ENCODE data around the gene ASPSCR1. TPM values are rescaled to one million over a fixed set of nuclear protein-coding genes. Genes with fewer than 3 reads are reported as not detected.

Gene ASPSCR1
- total RNA-seq, 1 donor from 2014 or later, result 50.0 TPM

- TF ChIP-seq CTCF (IDR thresholded peaks at IDR 0.05), result no peak
- no peaks in the 10 kb centered on the region for H3K27me3 Mint-ChIP-seq
- CTCF ChIA-PET, result no interaction called here
- intact Hi-C loops (cut with micrococcal nuclease), result no loop called here
- no peak overlapping the region for H3K4me3 Mint-ChIP-seq
- DNase-seq, result no peak
- no peaks in the 10 kb centered on the region for H3K4me1 Mint-ChIP-seq
- peaks cover 4% of the 10 kb centered on the region for H3K36me3 Mint-ChIP-seq (ENCODE audit: low read depth)
- H3K9me3 Mint-ChIP-seq, result no peaks in the 10 kb centered on the region
- no peak for ATAC-seq (ENCODE audit: low read depth)
- no peak overlapping the region for H3K27ac Mint-ChIP-seq
- POLR2A ChIA-PET, result no interaction called here
Observed at GRCh38 chr17:82013772-82014321, 36.4 kb downstream of the ASPSCR1 start.

- no peak for TF ChIP-seq CTCF (IDR thresholded peaks at IDR 0.05)
- Mint-ChIP-seq H3K9me3 (no peaks in the 10 kb centered on the region), H3K27me3 (no peaks in the 10 kb centered on the region), H3K4me1 (no peaks in the 10 kb centered on the region), H3K27ac (no peak overlapping the region), H3K36me3 (ENCODE audit: low read depth) (peaks cover 4% of the 10 kb centered on the region), H3K4me3 (no peak overlapping the region)
- DNase-seq (no peak), ATAC-seq (ENCODE audit: low read depth) (no peak)
- POLR2A ChIA-PET, result no interaction called here
- intact Hi-C loops (cut with micrococcal nuclease), result no loop called here
- CTCF ChIA-PET, result no interaction called here
Observed at GRCh38 chr17:82014432-82014831, 37.0 kb downstream of the ASPSCR1 start.

- intact Hi-C loops (cut with micrococcal nuclease), result no loop called here
- no peak overlapping the region for H3K27ac Mint-ChIP-seq
- H3K4me3 Mint-ChIP-seq, result no peak overlapping the region
- no peak for TF ChIP-seq CTCF (IDR thresholded peaks at IDR 0.05)
- no peaks in the 10 kb centered on the region for H3K4me1 Mint-ChIP-seq
- peaks cover 4% of the 10 kb centered on the region for H3K36me3 Mint-ChIP-seq (ENCODE audit: low read depth)
- ATAC-seq (ENCODE audit: low read depth) (no peak), DNase-seq (no peak)
- H3K27me3 Mint-ChIP-seq, result no peaks in the 10 kb centered on the region
- POLR2A ChIA-PET, result no interaction called here
- H3K9me3 Mint-ChIP-seq, result no peaks in the 10 kb centered on the region
- CTCF ChIA-PET, result no interaction called here
Observed at GRCh38 chr17:82014971-82015310, 37.5 kb downstream of the ASPSCR1 start.

GRCh38 chr17:82015311-82015971, 38.0 kb downstream of the ASPSCR1 start:
- CTCF ChIA-PET, result no interaction called here
- intact Hi-C loops (cut with micrococcal nuclease), result no loop called here
- no peaks in the 10 kb centered on the region for H3K9me3 Mint-ChIP-seq
- no peak for ATAC-seq (ENCODE audit: low read depth)
- no peaks in the 10 kb centered on the region for H3K4me1 Mint-ChIP-seq
- no peak overlapping the region for H3K27ac Mint-ChIP-seq
- POLR2A ChIA-PET, result no interaction called here
- no peak overlapping the region for H3K4me3 Mint-ChIP-seq
- DNase-seq, result no peak
- no peaks in the 10 kb centered on the region for H3K27me3 Mint-ChIP-seq
- H3K36me3 Mint-ChIP-seq (ENCODE audit: low read depth), result peaks cover 4% of the 10 kb centered on the region
- no peak for TF ChIP-seq CTCF (IDR thresholded peaks at IDR 0.05)

- ATAC-seq (ENCODE audit: low read depth) (no peak), DNase-seq (no peak)
- intact Hi-C loops (cut with micrococcal nuclease), result no loop called here
- H3K9me3 Mint-ChIP-seq, result no peaks in the 10 kb centered on the region
- no peaks in the 10 kb centered on the region for H3K27me3 Mint-ChIP-seq
- H3K36me3 Mint-ChIP-seq (ENCODE audit: low read depth), result peaks cover 4% of the 10 kb centered on the region
- POLR2A ChIA-PET, result no interaction called here
- no peak overlapping the region for H3K27ac Mint-ChIP-seq
- TF ChIP-seq CTCF (IDR thresholded peaks at IDR 0.05), result no peak
- CTCF ChIA-PET, result no interaction called here
- no peak overlapping the region for H3K4me3 Mint-ChIP-seq
- H3K4me1 Mint-ChIP-seq, result peaks cover 5% of the 10 kb centered on the region
Observed at GRCh38 chr17:82016061-82016874, 38.8 kb downstream of the ASPSCR1 start.

Measured in activated B cell treated with CpG ODN at 0.5 μM for 24 hours (primary cell).